WTC11 (cell line): Measurements from ENCODE around the gene GCG. TPM values are rescaled to one million over a fixed set of nuclear protein-coding genes. Genes with fewer than 3 reads are reported as not detected.

Source experiments
- ATAC-seq: fragments of 200-7000 bp; cut with Tn5 transposase; 2 replicates; pipeline ENCODE4 v1.10.0; 2021; ENCODE audit warnings: mild to moderate bottlenecking, moderate library complexity
- CTCF ChIA-PET: fragments of 300-600 bp; sonication (Branson Sonifier 250); formaldehyde crosslinking; loops from one replicate; lab custom pipeline; 2021; ENCODE audit warnings: antibody characterized with exemption; lab: Charles Lee
- POLR2A ChIA-PET: fragments of 350-600 bp; sonication (Branson Sonifier 250); formaldehyde crosslinking; loops from one replicate; lab custom pipeline; 2021; ENCODE audit warnings: antibody characterized with exemption; lab: Charles Lee
- DNase-seq: peaks from one replicate; pipeline ENCODE4 v3.0.0; 2021; ENCODE audit warnings: low spot score
- H3K27ac Mint-ChIP-seq: 2 replicates; pipeline ENCODE4 v1.8.0; 2021; ENCODE audit warnings: mixed read lengths
- H3K27me3 Mint-ChIP-seq: 2 replicates; pipeline ENCODE4 v1.8.0; 2021; ENCODE audit warnings: low read depth, mild to moderate bottlenecking, moderate library complexity, mixed read lengths
- H3K36me3 Mint-ChIP-seq: 2 replicates; pipeline ENCODE4 v1.8.0; 2021; ENCODE audit warnings: mixed read lengths
- H3K4me1 Mint-ChIP-seq: 2 replicates; pipeline ENCODE4 v1.8.0; 2022; ENCODE audit warnings: mixed read lengths
- H3K4me3 Mint-ChIP-seq: 2 replicates; pipeline ENCODE4 v1.8.0; 2021; ENCODE audit warnings: mild to moderate bottlenecking, moderate library complexity, mixed read lengths
- H3K9me3 Mint-ChIP-seq: 2 replicates; pipeline ENCODE4 v1.8.0; 2021; ENCODE audit warnings: mixed read lengths
- ATF6 ChIP-seq: sonication (generic); formaldehyde crosslinking; IDR thresholded peaks from 2 replicates; pipeline ENCODE4 v1.8.1; 2023; ENCODE audit warnings: mild to moderate bottlenecking, missing genetic modification reagents
- CREB1 ChIP-seq: sonication (generic); formaldehyde crosslinking; IDR thresholded peaks from 2 replicates; pipeline ENCODE4 v1.8.0; 2023; ENCODE audit warnings: mild to moderate bottlenecking, missing genetic modification reagents
- ELF4 ChIP-seq: sonication (generic); formaldehyde crosslinking; IDR thresholded peaks from 2 replicates; pipeline ENCODE4 v1.8.1; 2022; ENCODE audit warnings: low read depth, mild to moderate bottlenecking, moderate library complexity, missing genetic modification reagents
- JUN ChIP-seq: sonication (generic); formaldehyde crosslinking; IDR thresholded peaks from 2 replicates; pipeline ENCODE4 v1.8.0; 2023; ENCODE audit warnings: mild to moderate bottlenecking, missing genetic modification reagents
- NFE2L1 ChIP-seq: sonication (generic); formaldehyde crosslinking; IDR thresholded peaks from 2 replicates; pipeline ENCODE4 v1.8.1; 2023; ENCODE audit warnings: missing genetic modification reagents
- NFYB ChIP-seq: sonication (generic); formaldehyde crosslinking; conservative IDR thresholded peaks from 2 replicates; pipeline ENCODE4 v1.8.0; 2022; ENCODE audit warnings: low read depth, missing genetic modification reagents
- OVOL2 ChIP-seq: fragments of 250-450 bp; sonication (Bioruptor Pico); IDR thresholded peaks from 2 replicates; pipeline ENCODE4 v1.9.0; 2021; ENCODE audit warnings: mild to moderate bottlenecking, borderline replicate concordance
- PREB ChIP-seq: sonication (generic); formaldehyde crosslinking; IDR thresholded peaks from 2 replicates; pipeline ENCODE4 v1.8.1; 2022; ENCODE audit warnings: mild to moderate bottlenecking, missing genetic modification reagents, moderate library complexity, borderline replicate concordance
- TEAD1 ChIP-seq: sonication (generic); formaldehyde crosslinking; IDR thresholded peaks from 2 replicates; pipeline ENCODE4 v1.8.0; 2022; ENCODE audit warnings: mild to moderate bottlenecking, missing genetic modification reagents
- ZBTB21 ChIP-seq: sonication (generic); formaldehyde crosslinking; IDR thresholded peaks from 2 replicates; pipeline ENCODE4 v1.8.1; 2023; ENCODE audit warnings: mild to moderate bottlenecking, missing genetic modification reagents, borderline replicate concordance
- ZNF423 ChIP-seq: fragments of 250-450 bp; sonication (Bioruptor Pico); IDR thresholded peaks from 2 replicates; pipeline ENCODE4 v2.1.2; 2022; ENCODE audit warnings: mild to moderate bottlenecking, moderate library complexity
- ZNF425 ChIP-seq: fragments of 250-450 bp; sonication (Bioruptor Pico); conservative IDR thresholded peaks from 2 replicates; pipeline ENCODE4 v1.9.0; 2021; ENCODE audit warnings: mild to moderate bottlenecking
- ZNF532 ChIP-seq: fragments of 250-450 bp; sonication (Bioruptor Pico); IDR thresholded peaks from 2 replicates; pipeline ENCODE4 v1.9.0; 2021; ENCODE audit warnings: mild to moderate bottlenecking, borderline replicate concordance
- total RNA-seq: library from RNA; stranded (reverse); gene quantifications from 3 replicates; pipeline ENCODE4 v1.2.3, GENCODE V29; 2021
- TF ChIP-seq, protein P1 (sequence below): sonication (generic); formaldehyde crosslinking; IDR thresholded peaks from 2 replicates; pipeline ENCODE4 v1.8.0; 2023; ENCODE audit warnings: missing genetic modification reagents, mild to moderate bottlenecking, borderline replicate concordance
- TF ChIP-seq, protein P2 (sequence below): sonication (generic); formaldehyde crosslinking; IDR thresholded peaks from 2 replicates; pipeline ENCODE4 v1.8.0; 2022; ENCODE audit warnings: mild to moderate bottlenecking, missing genetic modification reagents
- TF ChIP-seq, protein P3 (sequence below): sonication (generic); formaldehyde crosslinking; IDR thresholded peaks from 2 replicates; pipeline ENCODE4 v1.8.0; 2022; ENCODE audit warnings: mild to moderate bottlenecking, missing genetic modification reagents
- TF ChIP-seq, protein P4 (sequence below): sonication (generic); formaldehyde crosslinking; IDR thresholded peaks from 2 replicates; pipeline ENCODE4 v1.8.1; 2022; ENCODE audit warnings: missing genetic modification reagents, borderline replicate concordance

GCG gene
- total RNA-seq, 1 experiment from 2014 or later, result not detected

GRCh38 chr2:162197069-162197825, 45.2 kb upstream of the GCG start (continued):
- TF ChIP-seq, protein P1, sequence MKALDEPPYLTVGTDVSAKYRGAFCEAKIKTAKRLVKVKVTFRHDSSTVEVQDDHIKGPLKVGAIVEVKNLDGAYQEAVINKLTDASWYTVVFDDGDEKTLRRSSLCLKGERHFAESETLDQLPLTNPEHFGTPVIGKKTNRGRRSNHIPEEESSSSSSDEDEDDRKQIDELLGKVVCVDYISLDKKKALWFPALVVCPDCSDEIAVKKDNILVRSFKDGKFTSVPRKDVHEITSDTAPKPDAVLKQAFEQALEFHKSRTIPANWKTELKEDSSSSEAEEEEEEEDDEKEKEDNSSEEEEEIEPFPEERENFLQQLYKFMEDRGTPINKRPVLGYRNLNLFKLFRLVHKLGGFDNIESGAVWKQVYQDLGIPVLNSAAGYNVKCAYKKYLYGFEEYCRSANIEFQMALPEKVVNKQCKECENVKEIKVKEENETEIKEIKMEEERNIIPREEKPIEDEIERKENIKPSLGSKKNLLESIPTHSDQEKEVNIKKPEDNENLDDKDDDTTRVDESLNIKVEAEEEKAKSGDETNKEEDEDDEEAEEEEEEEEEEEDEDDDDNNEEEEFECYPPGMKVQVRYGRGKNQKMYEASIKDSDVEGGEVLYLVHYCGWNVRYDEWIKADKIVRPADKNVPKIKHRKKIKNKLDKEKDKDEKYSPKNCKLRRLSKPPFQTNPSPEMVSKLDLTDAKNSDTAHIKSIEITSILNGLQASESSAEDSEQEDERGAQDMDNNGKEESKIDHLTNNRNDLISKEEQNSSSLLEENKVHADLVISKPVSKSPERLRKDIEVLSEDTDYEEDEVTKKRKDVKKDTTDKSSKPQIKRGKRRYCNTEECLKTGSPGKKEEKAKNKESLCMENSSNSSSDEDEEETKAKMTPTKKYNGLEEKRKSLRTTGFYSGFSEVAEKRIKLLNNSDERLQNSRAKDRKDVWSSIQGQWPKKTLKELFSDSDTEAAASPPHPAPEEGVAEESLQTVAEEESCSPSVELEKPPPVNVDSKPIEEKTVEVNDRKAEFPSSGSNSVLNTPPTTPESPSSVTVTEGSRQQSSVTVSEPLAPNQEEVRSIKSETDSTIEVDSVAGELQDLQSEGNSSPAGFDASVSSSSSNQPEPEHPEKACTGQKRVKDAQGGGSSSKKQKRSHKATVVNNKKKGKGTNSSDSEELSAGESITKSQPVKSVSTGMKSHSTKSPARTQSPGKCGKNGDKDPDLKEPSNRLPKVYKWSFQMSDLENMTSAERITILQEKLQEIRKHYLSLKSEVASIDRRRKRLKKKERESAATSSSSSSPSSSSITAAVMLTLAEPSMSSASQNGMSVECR, result no peak
- no peak for TF ChIP-seq TEAD1 (CRISPR knock-in tag)
- TF ChIP-seq PREB (CRISPR knock-in tag), result no peak

- H3K27me3 Mint-ChIP-seq, result no peaks in the 10 kb centered on the region
- H3K36me3 Mint-ChIP-seq, result no peaks in the 10 kb centered on the region
- ChIA-PET POLR2A (no interaction called here), CTCF (interaction anchor here (1.8 to 2.3 kb wide), 2 partner anchors 102 to 105 kb away, joined by 6 to 9 read pairs; no protein-coding TSS in a partner anchor)
- ATAC-seq, result no peak
- no peak overlapping the region for H3K27ac Mint-ChIP-seq
- H3K4me1 Mint-ChIP-seq, result no peaks in the 10 kb centered on the region
- no peak for DNase-seq
- H3K4me3 Mint-ChIP-seq, result no peak overlapping the region
- H3K9me3 Mint-ChIP-seq, result no peaks in the 10 kb centered on the region
- no peak for TF ChIP-seq ZNF423
- no peak for TF ChIP-seq NFE2L1 (CRISPR knock-in tag)
- no peak for TF ChIP-seq NFYB (CRISPR knock-in tag)
- TF ChIP-seq, protein P2, sequence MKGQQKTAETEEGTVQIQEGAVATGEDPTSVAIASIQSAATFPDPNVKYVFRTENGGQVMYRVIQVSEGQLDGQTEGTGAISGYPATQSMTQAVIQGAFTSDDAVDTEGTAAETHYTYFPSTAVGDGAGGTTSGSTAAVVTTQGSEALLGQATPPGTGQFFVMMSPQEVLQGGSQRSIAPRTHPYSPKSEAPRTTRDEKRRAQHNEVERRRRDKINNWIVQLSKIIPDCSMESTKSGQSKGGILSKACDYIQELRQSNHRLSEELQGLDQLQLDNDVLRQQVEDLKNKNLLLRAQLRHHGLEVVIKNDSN (CRISPR knock-in tag), result no peak
- no peak for TF ChIP-seq ELF4
- TF ChIP-seq ZNF425 (CRISPR knock-in tag), result no peak
- TF ChIP-seq JUN (CRISPR knock-in tag), result no peak
- TF ChIP-seq ATF6, result no peak
- TF ChIP-seq, protein P3, sequence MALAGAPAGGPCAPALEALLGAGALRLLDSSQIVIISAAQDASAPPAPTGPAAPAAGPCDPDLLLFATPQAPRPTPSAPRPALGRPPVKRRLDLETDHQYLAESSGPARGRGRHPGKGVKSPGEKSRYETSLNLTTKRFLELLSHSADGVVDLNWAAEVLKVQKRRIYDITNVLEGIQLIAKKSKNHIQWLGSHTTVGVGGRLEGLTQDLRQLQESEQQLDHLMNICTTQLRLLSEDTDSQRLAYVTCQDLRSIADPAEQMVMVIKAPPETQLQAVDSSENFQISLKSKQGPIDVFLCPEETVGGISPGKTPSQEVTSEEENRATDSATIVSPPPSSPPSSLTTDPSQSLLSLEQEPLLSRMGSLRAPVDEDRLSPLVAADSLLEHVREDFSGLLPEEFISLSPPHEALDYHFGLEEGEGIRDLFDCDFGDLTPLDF, result no peak
- TF ChIP-seq ZNF532 (CRISPR knock-in tag), result no peak
- no peak for TF ChIP-seq OVOL2
- TF ChIP-seq, protein P4, sequence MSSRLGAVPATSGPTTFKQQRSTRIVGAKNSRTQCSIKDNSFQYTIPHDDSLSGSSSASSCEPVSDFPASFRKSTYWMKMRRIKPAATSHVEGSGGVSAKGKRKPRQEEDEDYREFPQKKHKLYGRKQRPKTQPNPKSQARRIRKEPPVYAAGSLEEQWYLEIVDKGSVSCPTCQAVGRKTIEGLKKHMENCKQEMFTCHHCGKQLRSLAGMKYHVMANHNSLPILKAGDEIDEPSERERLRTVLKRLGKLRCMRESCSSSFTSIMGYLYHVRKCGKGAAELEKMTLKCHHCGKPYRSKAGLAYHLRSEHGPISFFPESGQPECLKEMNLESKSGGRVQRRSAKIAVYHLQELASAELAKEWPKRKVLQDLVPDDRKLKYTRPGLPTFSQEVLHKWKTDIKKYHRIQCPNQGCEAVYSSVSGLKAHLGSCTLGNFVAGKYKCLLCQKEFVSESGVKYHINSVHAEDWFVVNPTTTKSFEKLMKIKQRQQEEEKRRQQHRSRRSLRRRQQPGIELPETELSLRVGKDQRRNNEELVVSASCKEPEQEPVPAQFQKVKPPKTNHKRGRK, result no peak
- no peak for TF ChIP-seq CREB1 (CRISPR knock-in tag)
- no peak for TF ChIP-seq ZBTB21 (CRISPR knock-in tag)
These were observed 44.6 kb upstream of the GCG start for GRCh38 chr2:162196638-162197037.
